GM23338 (cell line): ENCODE measurements around the gene LPP. TPM values are rescaled to one million over a fixed set of nuclear protein-coding genes. Genes with fewer than 3 reads are reported as not detected.

Source experiments
- ATAC-seq: fragments of 200-7000 bp; cut with Tn5 transposase; 3 replicates; pipeline ENCODE4 v1.9.1; 2020
- DNase-seq: peaks from one replicate; pipeline ENCODE4 v3.0.0-alpha.2; 2015; ENCODE audit warnings: low spot score
- H2AFZ ChIP-seq: fragments of 200-600 bp; sonication (generic); 2 replicates; pipeline ENCODE4 v1.8.0; 2016; ENCODE audit warnings: antibody characterized with exemption, mild to moderate bottlenecking, moderate library complexity
- H3F3A ChIP-seq: fragments of 200-600 bp; sonication (generic); replicated peaks from 2 replicates; pipeline ENCODE4 v1.8.0; 2017; ENCODE audit warnings: antibody characterized with exemption, mixed run types, low read depth
- H3K27ac ChIP-seq: fragments of 200-600 bp; sonication (generic); 2 replicates; pipeline ENCODE4 v1.6.1; 2016; ENCODE audit warnings: low read depth
- H3K27me3 ChIP-seq: fragments of 200-600 bp; sonication (generic); 2 replicates; pipeline ENCODE4 v1.8.0; 2016; ENCODE audit warnings: mild to moderate bottlenecking, mixed run types, moderate library complexity; ENCODE audit not compliant: insufficient read depth
- H3K36me3 ChIP-seq: fragments of 200-600 bp; sonication (generic); 2 replicates; pipeline ENCODE4 v1.8.0; 2016; ENCODE audit warnings: mild to moderate bottlenecking; ENCODE audit not compliant: insufficient read depth
- H3K4me1 ChIP-seq: fragments of 200-600 bp; sonication (generic); 2 replicates; pipeline ENCODE4 v1.8.0; 2016; ENCODE audit warnings: mild to moderate bottlenecking, moderate library complexity; ENCODE audit not compliant: insufficient read depth
- H3K4me2 ChIP-seq: fragments of 200-600 bp; sonication (generic); 2 replicates; pipeline ENCODE4 v1.7.1; 2017; ENCODE audit warnings: mixed run types
- H3K4me3 ChIP-seq: fragments of 200-600 bp; sonication (generic); 2 replicates; pipeline ENCODE4 v1.6.1; 2016; ENCODE audit warnings: mixed run types
- H3K79me2 ChIP-seq: fragments of 200-600 bp; sonication (generic); replicated peaks from 2 replicates; pipeline ENCODE4 v1.8.0; 2017; ENCODE audit warnings: mild to moderate bottlenecking; ENCODE audit not compliant: insufficient read depth
- H3K9me2 ChIP-seq: fragments of 200-600 bp; sonication (generic); 2 replicates; pipeline ENCODE4 v1.8.0; 2017; ENCODE audit not compliant: insufficient read depth
- H4K20me1 ChIP-seq: fragments of 200-600 bp; sonication (generic); replicated peaks from 2 replicates; pipeline ENCODE4 v1.8.0; 2017; ENCODE audit warnings: mild to moderate bottlenecking; ENCODE audit not compliant: insufficient read depth
- H3K27ac Mint-ChIP-seq: 2 replicates; pipeline ENCODE4 v1.8.0; 2020; ENCODE audit warnings: inconsistent platforms, mild to moderate bottlenecking, moderate library complexity, mixed read lengths
- H3K27me3 Mint-ChIP-seq: 3 replicates; pipeline ENCODE4 v1.8.0; 2022; ENCODE audit warnings: low read depth, mild to moderate bottlenecking, moderate library complexity, mixed read lengths, inconsistent platforms; ENCODE audit not compliant: insufficient read depth, poor library complexity
- H3K36me3 Mint-ChIP-seq: 3 replicates; pipeline ENCODE4 v1.8.0; 2021; ENCODE audit warnings: low read depth, mild to moderate bottlenecking, inconsistent platforms, moderate library complexity, mixed read lengths
- H3K4me1 Mint-ChIP-seq: 3 replicates; pipeline ENCODE4 v1.8.0; 2020; ENCODE audit warnings: mild to moderate bottlenecking, inconsistent platforms, mixed read lengths
- H3K4me3 Mint-ChIP-seq: 3 replicates; pipeline ENCODE4 v1.8.0; 2021; ENCODE audit warnings: moderate library complexity, mild to moderate bottlenecking, inconsistent platforms, mixed read lengths
- H3K9me3 Mint-ChIP-seq: 3 replicates; pipeline ENCODE4 v1.8.0; 2020; ENCODE audit warnings: moderate library complexity, mild to moderate bottlenecking, inconsistent platforms, mixed read lengths
- CREB1 ChIP-seq: fragments of 250-450 bp; sonication (Bioruptor Pico); IDR thresholded peaks from 2 replicates; pipeline ENCODE4 v1.5.0; 2020; ENCODE audit warnings: low read depth, mild to moderate bottlenecking, moderate library complexity
- JUNB ChIP-seq: IDR thresholded peaks from one replicate; pipeline ENCODE4 v1.6.1; 2016; ENCODE audit warnings: antibody characterized with exemption; ENCODE audit not compliant: unreplicated experiment
- NANOG ChIP-seq: IDR thresholded peaks from 2 replicates; pipeline ENCODE4 v1.6.1; 2016; ENCODE audit warnings: antibody characterized with exemption, borderline replicate concordance
- POLR2AphosphoS5 ChIP-seq: IDR thresholded peaks from 2 replicates; pipeline ENCODE4 v1.6.1; 2016; ENCODE audit warnings: antibody characterized with exemption, low read depth
- STAT1 ChIP-seq: IDR thresholded peaks from one replicate; pipeline ENCODE4 v1.6.1; 2016; ENCODE audit warnings: antibody characterized with exemption; ENCODE audit not compliant: unreplicated experiment
- ZNF114 ChIP-seq: fragments of 250-450 bp; sonication (Bioruptor Pico); IDR thresholded peaks from 2 replicates; pipeline ENCODE4 v1.5.0; 2020; ENCODE audit warnings: mild to moderate bottlenecking, moderate library complexity
- ZNF331 ChIP-seq: fragments of 250-450 bp; sonication (Bioruptor Pico); IDR thresholded peaks from 2 replicates; pipeline ENCODE4 v1.5.0; 2020; ENCODE audit warnings: low read depth, mild to moderate bottlenecking, moderate library complexity
- polyA plus RNA-seq: library from polyadenylated mRNA; unstranded; fragments of >200 nt; fragmentation: Nextera tagmentation; extraction: Ambion mirVana; gene quantifications from 2 replicates; pipeline ENCODE4 v1.2.1, GENCODE V29; 2016
- total RNA-seq: library from RNA; depleted of rRNA; stranded (reverse); fragments of >200 nt; shearing (Covaris generic); gene quantifications from 2 replicates; pipeline ENCODE4 v1.2.3, GENCODE V29; 2014
- TF ChIP-seq, protein P1 (sequence below), 2 experiments: fragments of 200-600 bp in 1 of 2; sonication (generic) in 1 of 2; conservative IDR thresholded peaks; 2 replicates each; pipeline versions ENCODE4 v1.5.1 to v1.6.1; 2016 to 2017; ENCODE audit warnings: antibody characterized with exemption in 2 of 2, low read depth in 2 of 2, mild to moderate bottlenecking in 2 of 2, moderate library complexity in 1 of 2
- TF ChIP-seq, protein P2 (sequence below): IDR thresholded peaks from 2 replicates; pipeline ENCODE4 v1.6.1; 2016; ENCODE audit warnings: antibody characterized with exemption
- TF ChIP-seq, protein P3 (sequence below): fragments of 250-450 bp; sonication (Bioruptor Pico); IDR thresholded peaks from 2 replicates; pipeline ENCODE4 v1.5.0; 2020; ENCODE audit warnings: mild to moderate bottlenecking, moderate library complexity

Gene LPP
- total and polyA plus RNA-seq, 2 experiments from 2014 or later = 23.0 to 35.2 TPM

DNA sequence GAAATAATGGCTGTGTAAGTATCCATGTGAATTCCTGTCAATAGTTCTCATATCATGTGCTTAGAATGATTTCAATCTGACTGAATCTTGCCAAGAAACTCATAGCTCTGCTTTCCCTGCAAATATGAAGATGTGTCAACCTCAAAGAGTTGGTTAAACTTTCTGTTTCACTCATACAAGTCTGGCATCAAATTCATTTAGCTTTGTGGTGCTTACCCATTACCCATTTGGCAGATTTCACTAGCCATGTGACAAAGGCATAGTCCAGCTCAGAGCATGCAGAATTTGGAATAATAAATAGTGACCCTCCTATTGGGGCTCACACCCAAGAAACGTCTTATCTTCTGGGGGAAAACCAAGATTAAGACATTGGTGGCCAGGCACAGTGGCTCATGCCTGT lies 761.2 kb downstream of the LPP start (continued):
- TF ChIP-seq, protein P1, sequence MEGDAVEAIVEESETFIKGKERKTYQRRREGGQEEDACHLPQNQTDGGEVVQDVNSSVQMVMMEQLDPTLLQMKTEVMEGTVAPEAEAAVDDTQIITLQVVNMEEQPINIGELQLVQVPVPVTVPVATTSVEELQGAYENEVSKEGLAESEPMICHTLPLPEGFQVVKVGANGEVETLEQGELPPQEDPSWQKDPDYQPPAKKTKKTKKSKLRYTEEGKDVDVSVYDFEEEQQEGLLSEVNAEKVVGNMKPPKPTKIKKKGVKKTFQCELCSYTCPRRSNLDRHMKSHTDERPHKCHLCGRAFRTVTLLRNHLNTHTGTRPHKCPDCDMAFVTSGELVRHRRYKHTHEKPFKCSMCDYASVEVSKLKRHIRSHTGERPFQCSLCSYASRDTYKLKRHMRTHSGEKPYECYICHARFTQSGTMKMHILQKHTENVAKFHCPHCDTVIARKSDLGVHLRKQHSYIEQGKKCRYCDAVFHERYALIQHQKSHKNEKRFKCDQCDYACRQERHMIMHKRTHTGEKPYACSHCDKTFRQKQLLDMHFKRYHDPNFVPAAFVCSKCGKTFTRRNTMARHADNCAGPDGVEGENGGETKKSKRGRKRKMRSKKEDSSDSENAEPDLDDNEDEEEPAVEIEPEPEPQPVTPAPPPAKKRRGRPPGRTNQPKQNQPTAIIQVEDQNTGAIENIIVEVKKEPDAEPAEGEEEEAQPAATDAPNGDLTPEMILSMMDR (conservative IDR thresholded peaks at IDR 0.05; ENCODE audit: low read depth in 2 of 2) = no peak
- TF ChIP-seq CREB1 (CRISPR knock-in tag) = no peak
- TF ChIP-seq NANOG = no peak
- no peak for TF ChIP-seq JUNB
- TF ChIP-seq, protein P2, sequence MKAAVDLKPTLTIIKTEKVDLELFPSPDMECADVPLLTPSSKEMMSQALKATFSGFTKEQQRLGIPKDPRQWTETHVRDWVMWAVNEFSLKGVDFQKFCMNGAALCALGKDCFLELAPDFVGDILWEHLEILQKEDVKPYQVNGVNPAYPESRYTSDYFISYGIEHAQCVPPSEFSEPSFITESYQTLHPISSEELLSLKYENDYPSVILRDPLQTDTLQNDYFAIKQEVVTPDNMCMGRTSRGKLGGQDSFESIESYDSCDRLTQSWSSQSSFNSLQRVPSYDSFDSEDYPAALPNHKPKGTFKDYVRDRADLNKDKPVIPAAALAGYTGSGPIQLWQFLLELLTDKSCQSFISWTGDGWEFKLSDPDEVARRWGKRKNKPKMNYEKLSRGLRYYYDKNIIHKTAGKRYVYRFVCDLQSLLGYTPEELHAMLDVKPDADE = no peak
- TF ChIP-seq POLR2AphosphoS5 = no peak

DNA sequence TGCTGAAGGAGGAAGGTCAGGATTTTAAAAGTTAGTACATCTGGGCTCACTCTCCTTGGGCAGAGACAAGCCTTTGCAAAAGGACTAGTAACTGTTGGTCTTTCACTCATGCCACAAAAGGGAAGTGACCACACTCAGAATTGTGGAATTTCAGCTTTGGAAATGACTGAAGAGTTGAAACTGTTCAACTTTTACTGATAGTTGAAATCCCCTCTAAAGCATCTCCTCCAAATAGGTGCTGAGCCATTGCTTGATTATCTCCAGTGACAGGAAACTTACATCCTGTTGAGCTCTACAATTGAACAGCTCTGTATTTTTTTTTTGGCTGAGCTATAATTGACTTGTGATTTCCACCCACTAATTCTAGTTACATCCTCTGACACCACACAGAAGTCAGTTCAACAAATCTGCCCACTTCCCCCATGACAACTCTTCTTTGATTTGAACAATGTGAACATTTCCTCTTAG lies 763.0 kb downstream of the LPP start:
- Mint-ChIP-seq H3K4me3 (no peak overlapping the region), H3K27me3 (no peaks in the 10 kb centered on the region), H3K9me3 (peaks cover 5% of the 10 kb centered on the region; the same call in 1 of the 3 replicates), H3K36me3 (no peaks in the 10 kb centered on the region), H3K4me1 (peaks cover 16% of the 10 kb centered on the region), H3K27ac (no peak overlapping the region)
- H2AFZ ChIP-seq = no peak overlapping the region
- H3K4me1 ChIP-seq = peaks cover 17% of the 10 kb centered on the region
- ATAC-seq (no peak), DNase-seq (no peak)
- H3K36me3 ChIP-seq = no peaks in the 10 kb centered on the region
- no peaks in the 10 kb centered on the region for H3K79me2 ChIP-seq
- no peaks in the 10 kb centered on the region for H3K9me2 ChIP-seq
- H4K20me1 ChIP-seq = no peaks in the 10 kb centered on the region
- no peaks in the 10 kb centered on the region for H3K27me3 ChIP-seq
- no peak overlapping the region for H3K4me2 ChIP-seq
- no peaks in the 10 kb centered on the region for H3F3A ChIP-seq
- H3K27ac ChIP-seq = no peak overlapping the region
- TF ChIP-seq ZNF114 (CRISPR knock-in tag) (no peak), ZNF331 (CRISPR knock-in tag) (no peak)
- H3K4me3 ChIP-seq = no peak overlapping the region

DNA sequence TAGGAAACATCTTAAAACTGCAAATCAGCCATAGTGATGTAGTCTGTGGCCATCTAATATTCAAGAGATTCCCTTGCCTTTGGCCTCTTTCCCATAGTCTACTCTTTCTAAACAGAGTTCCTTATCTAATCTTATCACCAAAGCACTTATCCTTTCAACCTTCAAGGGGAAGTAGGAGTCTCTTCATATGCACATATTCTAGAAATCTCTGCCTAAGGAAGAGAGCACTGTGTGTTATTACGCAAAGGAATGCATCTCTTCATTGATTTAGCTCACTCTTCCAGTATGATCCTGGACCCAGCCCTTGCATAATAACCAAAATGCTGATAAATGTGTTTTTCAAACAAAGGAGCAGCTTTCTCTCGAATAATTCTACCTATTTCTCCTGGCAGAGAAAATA lies 764.1 kb downstream of the LPP start:
- Histone ChIP-seq H3K4me2 (peak overlapping the region; percentile 14; the same call in 1 of the 2 replicates), H3K27me3 (no peaks in the 10 kb centered on the region), H2AFZ (no peak overlapping the region), H3K27ac (no peak overlapping the region), H3K4me1 (peaks cover 17% of the 10 kb centered on the region), H4K20me1 (no peaks in the 10 kb centered on the region), H3K36me3 (no peaks in the 10 kb centered on the region), H3F3A (no peaks in the 10 kb centered on the region), H3K79me2 (no peaks in the 10 kb centered on the region), H3K4me3 (no peak overlapping the region), H3K9me2 (no peaks in the 10 kb centered on the region)
- Mint-ChIP-seq H3K4me3 (no peak overlapping the region), H3K9me3 (peaks cover 5% of the 10 kb centered on the region; the same call in 1 of the 3 replicates), H3K27me3 (no peaks in the 10 kb centered on the region), H3K4me1 (peaks cover 16% of the 10 kb centered on the region), H3K36me3 (no peaks in the 10 kb centered on the region), H3K27ac (no peak overlapping the region)
- ATAC-seq = no peak
- no peak for DNase-seq
- TF ChIP-seq, protein P3, sequence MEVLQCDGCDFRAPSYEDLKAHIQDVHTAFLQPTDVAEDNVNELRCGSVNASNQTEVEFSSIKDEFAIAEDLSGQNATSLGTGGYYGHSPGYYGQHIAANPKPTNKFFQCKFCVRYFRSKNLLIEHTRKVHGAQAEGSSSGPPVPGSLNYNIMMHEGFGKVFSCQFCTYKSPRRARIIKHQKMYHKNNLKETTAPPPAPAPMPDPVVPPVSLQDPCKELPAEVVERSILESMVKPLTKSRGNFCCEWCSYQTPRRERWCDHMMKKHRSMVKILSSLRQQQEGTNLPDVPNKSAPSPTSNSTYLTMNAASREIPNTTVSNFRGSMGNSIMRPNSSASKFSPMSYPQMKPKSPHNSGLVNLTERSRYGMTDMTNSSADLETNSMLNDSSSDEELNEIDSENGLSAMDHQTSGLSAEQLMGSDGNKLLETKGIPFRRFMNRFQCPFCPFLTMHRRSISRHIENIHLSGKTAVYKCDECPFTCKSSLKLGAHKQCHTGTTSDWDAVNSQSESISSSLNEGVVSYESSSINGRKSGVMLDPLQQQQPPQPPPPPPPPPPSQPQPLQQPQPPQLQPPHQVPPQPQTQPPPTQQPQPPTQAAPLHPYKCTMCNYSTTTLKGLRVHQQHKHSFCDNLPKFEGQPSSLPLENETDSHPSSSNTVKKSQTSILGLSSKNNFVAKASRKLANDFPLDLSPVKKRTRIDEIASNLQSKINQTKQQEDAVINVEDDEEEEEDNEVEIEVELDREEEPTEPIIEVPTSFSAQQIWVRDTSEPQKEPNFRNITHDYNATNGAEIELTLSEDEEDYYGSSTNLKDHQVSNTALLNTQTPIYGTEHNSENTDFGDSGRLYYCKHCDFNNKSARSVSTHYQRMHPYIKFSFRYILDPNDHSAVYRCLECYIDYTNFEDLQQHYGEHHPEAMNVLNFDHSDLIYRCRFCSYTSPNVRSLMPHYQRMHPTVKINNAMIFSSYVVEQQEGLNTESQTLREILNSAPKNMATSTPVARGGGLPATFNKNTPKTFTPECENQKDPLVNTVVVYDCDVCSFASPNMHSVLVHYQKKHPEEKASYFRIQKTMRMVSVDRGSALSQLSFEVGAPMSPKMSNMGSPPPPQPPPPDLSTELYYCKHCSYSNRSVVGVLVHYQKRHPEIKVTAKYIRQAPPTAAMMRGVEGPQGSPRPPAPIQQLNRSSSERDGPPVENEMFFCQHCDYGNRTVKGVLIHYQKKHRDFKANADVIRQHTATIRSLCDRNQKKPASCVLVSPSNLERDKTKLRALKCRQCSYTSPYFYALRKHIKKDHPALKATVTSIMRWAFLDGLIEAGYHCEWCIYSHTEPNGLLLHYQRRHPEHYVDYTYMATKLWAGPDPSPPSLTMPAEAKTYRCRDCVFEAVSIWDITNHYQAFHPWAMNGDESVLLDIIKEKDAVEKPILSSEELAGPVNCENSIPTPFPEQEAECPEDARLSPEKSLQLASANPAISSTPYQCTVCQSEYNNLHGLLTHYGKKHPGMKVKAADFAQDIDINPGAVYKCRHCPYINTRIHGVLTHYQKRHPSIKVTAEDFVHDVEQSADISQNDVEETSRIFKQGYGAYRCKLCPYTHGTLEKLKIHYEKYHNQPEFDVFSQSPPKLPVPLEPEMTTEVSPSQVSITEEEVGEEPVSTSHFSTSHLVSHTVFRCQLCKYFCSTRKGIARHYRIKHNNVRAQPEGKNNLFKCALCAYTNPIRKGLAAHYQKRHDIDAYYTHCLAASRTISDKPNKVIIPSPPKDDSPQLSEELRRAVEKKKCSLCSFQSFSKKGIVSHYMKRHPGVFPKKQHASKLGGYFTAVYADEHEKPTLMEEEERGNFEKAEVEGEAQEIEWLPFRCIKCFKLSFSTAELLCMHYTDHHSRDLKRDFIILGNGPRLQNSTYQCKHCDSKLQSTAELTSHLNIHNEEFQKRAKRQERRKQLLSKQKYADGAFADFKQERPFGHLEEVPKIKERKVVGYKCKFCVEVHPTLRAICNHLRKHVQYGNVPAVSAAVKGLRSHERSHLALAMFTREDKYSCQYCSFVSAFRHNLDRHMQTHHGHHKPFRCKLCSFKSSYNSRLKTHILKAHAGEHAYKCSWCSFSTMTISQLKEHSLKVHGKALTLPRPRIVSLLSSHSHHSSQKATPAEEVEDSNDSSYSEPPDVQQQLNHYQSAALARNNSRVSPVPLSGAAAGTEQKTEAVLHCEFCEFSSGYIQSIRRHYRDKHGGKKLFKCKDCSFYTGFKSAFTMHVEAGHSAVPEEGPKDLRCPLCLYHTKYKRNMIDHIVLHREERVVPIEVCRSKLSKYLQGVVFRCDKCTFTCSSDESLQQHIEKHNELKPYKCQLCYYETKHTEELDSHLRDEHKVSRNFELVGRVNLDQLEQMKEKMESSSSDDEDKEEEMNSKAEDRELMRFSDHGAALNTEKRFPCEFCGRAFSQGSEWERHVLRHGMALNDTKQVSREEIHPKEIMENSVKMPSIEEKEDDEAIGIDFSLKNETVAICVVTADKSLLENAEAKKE (CRISPR knock-in tag) = no peak
- no peak for TF ChIP-seq STAT1
- TF ChIP-seq, protein P2 = no peak
